ENCODE data around the gene TAOK3.

TAOK3 gene

GRCh38 chr12:118145113-118145797 lies 227.5 kb downstream of the TAOK3 start:
- no peaks in the 10 kb centered on the region for H3K9me2 ChIP-seq (replicated peaks; ENCODE audit: control insufficient read depth, low read length)
- peaks cover 67% of the 10 kb centered on the region for H3K36me3 ChIP-seq (ENCODE audit: control insufficient read depth, low read length)
- H3F3A ChIP-seq (ENCODE audit: control insufficient read depth, insufficient read depth), result peaks cover 12% of the 10 kb centered on the region; the same call in 1 of the 2 replicates
- H3K4me1 ChIP-seq (ENCODE audit: control insufficient read depth, low read length), result no peaks in the 10 kb centered on the region
- TF ChIP-seq EZH2phosphoT487 (IDR thresholded peaks at IDR 0.05; ENCODE audit: borderline replicate concordance, low read length) (no peak), CTCF (IDR thresholded peaks at IDR 0.05; ENCODE audit: low read depth, low read length, poor library complexity, severe bottlenecking) (no peak)
- H3K4me2 ChIP-seq (ENCODE audit: low read length), result no peak overlapping the region
- H3K4me3 ChIP-seq (ENCODE audit: low read length), result no peak overlapping the region
- no peaks in the 10 kb centered on the region; the same call in 1 of the 2 replicates for H3K79me2 ChIP-seq (ENCODE audit: control insufficient read depth, low read length)
- H3K27ac ChIP-seq (ENCODE audit: low read depth, low read length), result no peak overlapping the region
- no peaks in the 10 kb centered on the region for H3K9me3 ChIP-seq (ENCODE audit: control insufficient read depth, insufficient read depth, low read length)
- no peaks in the 10 kb centered on the region for H3K27me3 ChIP-seq (ENCODE audit: control insufficient read depth, low read length)
- no peaks in the 10 kb centered on the region for H4K20me1 ChIP-seq (ENCODE audit: control insufficient read depth, insufficient read depth, low read depth, low read length)

- H3K27ac ChIP-seq (ENCODE audit: low read depth, low read length), result no peak overlapping the region
- no peaks in the 10 kb centered on the region for H3K9me2 ChIP-seq (replicated peaks; ENCODE audit: control insufficient read depth, low read length)
- no peak overlapping the region for H3K4me3 ChIP-seq (ENCODE audit: low read length)
- no peaks in the 10 kb centered on the region; the same call in 1 of the 2 replicates for H3K79me2 ChIP-seq (ENCODE audit: control insufficient read depth, low read length)
- H3K27me3 ChIP-seq (ENCODE audit: control insufficient read depth, low read length), result no peaks in the 10 kb centered on the region
- peaks cover 69% of the 10 kb centered on the region for H3K36me3 ChIP-seq (ENCODE audit: control insufficient read depth, low read length)
- TF ChIP-seq CTCF (IDR thresholded peaks at IDR 0.05; ENCODE audit: low read depth, low read length, poor library complexity, severe bottlenecking), result no peak
- TF ChIP-seq EZH2phosphoT487 (IDR thresholded peaks at IDR 0.05; ENCODE audit: borderline replicate concordance, low read length), result no peak
- peaks cover 5% of the 10 kb centered on the region; the same call in 1 of the 2 replicates for H3F3A ChIP-seq (ENCODE audit: control insufficient read depth, insufficient read depth)
- no peaks in the 10 kb centered on the region for H3K4me1 ChIP-seq (ENCODE audit: control insufficient read depth, low read length)
- no peaks in the 10 kb centered on the region for H3K9me3 ChIP-seq (ENCODE audit: control insufficient read depth, insufficient read depth, low read length)
- H3K4me2 ChIP-seq (ENCODE audit: low read length), result no peak overlapping the region
- no peaks in the 10 kb centered on the region for H4K20me1 ChIP-seq (ENCODE audit: control insufficient read depth, insufficient read depth, low read depth, low read length)
These were observed 228.2 kb downstream of the TAOK3 start for GRCh38 chr12:118144499-118144898.

- Histone ChIP-seq H3K9me2 (replicated peaks; ENCODE audit: control insufficient read depth, low read length) (no peaks in the 10 kb centered on the region), H4K20me1 (ENCODE audit: control insufficient read depth, insufficient read depth, low read depth, low read length) (no peaks in the 10 kb centered on the region), H3K36me3 (ENCODE audit: control insufficient read depth, low read length) (peaks cover 73% of the 10 kb centered on the region), H3K27ac (ENCODE audit: low read depth, low read length) (no peak overlapping the region), H3K79me2 (ENCODE audit: control insufficient read depth, low read length) (peaks cover 27% of the 10 kb centered on the region), H3F3A (ENCODE audit: control insufficient read depth, insufficient read depth) (no peaks in the 10 kb centered on the region), H3K4me3 (ENCODE audit: low read length) (no peak overlapping the region), H3K27me3 (ENCODE audit: control insufficient read depth, low read length) (no peaks in the 10 kb centered on the region), H3K4me1 (ENCODE audit: control insufficient read depth, low read length) (peaks cover 6% of the 10 kb centered on the region), H3K9me3 (ENCODE audit: control insufficient read depth, insufficient read depth, low read length) (no peaks in the 10 kb centered on the region), H3K4me2 (ENCODE audit: low read length) (no peak overlapping the region)
- no peak for TF ChIP-seq EZH2phosphoT487 (IDR thresholded peaks at IDR 0.05; ENCODE audit: borderline replicate concordance, low read length)
- no peak for TF ChIP-seq CTCF (IDR thresholded peaks at IDR 0.05; ENCODE audit: low read depth, low read length, poor library complexity, severe bottlenecking)
These were observed 231.9 kb downstream of the TAOK3 start for GRCh38 chr12:118140825-118141224.

Data from DOHH2 (cell line).